HG03457 (cell line): Measurements from ENCODE around the gene L3MBTL1.
"Not testable (repeated sequence)": the region's sequence is repeated elsewhere in the genome, so short reads cannot be mapped to it uniquely, and the experiment has no call there.

Experiments used
- ATAC-seq: cut with Tn5 transposase; IDR thresholded peaks from one replicate; pipeline ENCODE4 v1.9.1; 2021; ENCODE audit warnings: moderate number of reproducible peaks; ENCODE audit not compliant: unreplicated experiment

Gene L3MBTL1

DNA sequence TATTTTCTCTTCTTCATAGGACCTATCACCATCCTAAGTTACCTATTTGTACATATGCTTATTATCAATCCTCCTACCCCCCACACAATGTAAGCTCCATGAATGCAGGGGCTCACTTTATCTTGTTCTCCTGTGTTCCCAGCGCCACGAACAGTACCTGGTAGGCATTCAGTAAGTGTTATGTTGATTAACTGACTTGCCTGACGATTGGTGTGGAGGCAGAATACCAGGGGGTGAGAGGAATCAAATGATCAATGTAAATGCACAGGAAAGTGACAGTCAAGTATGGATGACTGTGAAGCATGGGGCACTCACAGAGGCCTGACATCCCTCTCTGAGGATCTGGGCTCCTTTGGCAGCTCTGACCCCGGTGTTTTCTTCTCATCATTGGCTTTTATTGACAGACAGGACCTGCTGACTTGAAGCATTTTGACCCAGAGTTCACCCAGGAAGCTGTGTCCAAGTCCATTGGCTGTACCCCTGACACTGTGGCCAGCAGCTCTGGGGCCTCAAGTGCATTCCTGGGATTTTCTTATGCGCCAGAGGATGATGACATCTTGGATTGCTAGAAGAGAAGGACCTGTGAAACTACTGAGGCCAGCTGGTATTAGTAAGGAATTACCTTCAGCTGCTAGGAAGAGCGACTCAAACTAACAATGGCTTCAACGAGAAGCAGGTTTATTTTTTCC lies 77.1 kb downstream of the L3MBTL1 start:
- ATAC-seq: no peak

GRCh38 chr20:43586641-43587040 lies 79.1 kb downstream of the L3MBTL1 start:
- no peak for ATAC-seq

- not testable (repeated sequence) for ATAC-seq
Measured at GRCh38 chr20:43588526-43588925, 81.0 kb downstream of the L3MBTL1 start.

DNA sequence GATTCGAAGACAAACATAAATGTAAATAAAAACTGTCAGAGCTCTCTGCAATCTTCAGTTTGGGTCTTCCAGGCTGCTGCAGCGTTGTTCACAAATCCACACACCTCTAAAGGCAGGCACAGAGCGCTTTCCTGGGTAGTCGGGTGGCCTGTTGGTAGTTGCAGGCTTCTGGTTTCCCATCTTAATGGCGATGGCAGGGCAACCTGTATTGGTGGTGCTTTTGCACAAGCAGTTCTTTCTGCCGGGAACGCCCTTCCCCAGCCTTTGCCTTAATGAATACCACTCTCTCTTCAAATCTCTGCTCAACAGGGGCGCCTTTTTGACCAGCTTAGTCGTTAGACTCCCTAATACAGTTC lies 82.5 kb downstream of the L3MBTL1 start:
- ATAC-seq: no peak

GRCh38 chr20:43590392-43591303 lies 83.2 kb downstream of the L3MBTL1 start, which contains the start of gene IFT52:
TSS of gene IFT52 (plus strand) at chr20:43590937. CDS start at chr20:43594699, 3,762 bp downstream.
- peak; percentile 94 for ATAC-seq
